K562 (cell line): ENCODE results near the gene CEMP1. TPM values are rescaled to one million over a fixed set of nuclear protein-coding genes. Genes with fewer than 3 reads are reported as not detected.

ENCODE experiments used
- ATAC-seq: fragments of 200-7000 bp; cut with Tn5 transposase; 3 replicates; pipeline ENCODE4 v1.9.1; 2020; ENCODE audit warnings: moderate library complexity
- BruUV-seq: library from RNA; stranded (reverse); fragments of 400-500 nt; replicated peaks from 2 replicates; lab custom pipeline; 2021; lab: Mats Ljungman, UMichigan
- CTCF ChIA-PET: fragments of 300-600 bp; formaldehyde crosslinking; extraction: SDS; loops from one replicate; lab custom pipeline; 2021; ENCODE audit warnings: low intra/inter-chr PET ratio; lab: Yijun Ruan, JAX
- POLR2A ChIA-PET: fragments of 300-600, 350-650 bp; sonication (Branson Sonifier 250); formaldehyde crosslinking; extraction: SDS; loops from one replicate; lab custom pipeline; 2021; ENCODE audit warnings: antibody characterized with exemption, inconsistent platforms; lab: Yijun Ruan, JAX
- DNase-seq, 4 experiments: peaks; one replicate each; pipeline versions ENCODE4 v3.0.0 to v3.0.0-alpha.2; 2011 to 2018; ENCODE audit warnings: low spot score in 3 of 4, mixed read lengths in 3 of 4; ENCODE audit errors: extremely low read depth in 1 of 4
- FAIRE-seq: peaks from 2 replicates; lab custom pipeline; 2011; peaks lifted over from hg19 to GRCh38; lab: Jason Lieb, UNC
- H2AFZ ChIP-seq: 2 replicates; pipeline ENCODE4 v1.6.0; 2011; ENCODE audit warnings: low read depth, low read length, control low read depth, inconsistent platforms
- H3K27ac ChIP-seq: fragments of 200-600 bp; 3 replicates; pipeline ENCODE4 v1.8.0; 2011; ENCODE audit warnings: low read depth, mild to moderate bottlenecking, control low read depth, inconsistent platforms, low read length, moderate library complexity, mixed read lengths; ENCODE audit errors: extremely low read depth
- H3K27me3 ChIP-seq, 2 experiments: fragments of 300-600 bp in 1 of 2; 2 replicates in 1 of 2; 3 replicates in 1 of 2; pipeline versions ENCODE4 v1.6.0 to v1.8.0; 2011; ENCODE audit warnings: inconsistent platforms in 2 of 2, low read length in 2 of 2, mild to moderate bottlenecking in 1 of 2, mixed read lengths in 1 of 2, moderate library complexity in 1 of 2; ENCODE audit not compliant: control insufficient read depth in 2 of 2, insufficient read depth in 2 of 2
- H3K36me3 ChIP-seq: fragments of 300-600 bp; 3 replicates; pipeline ENCODE4 v1.8.0; 2011; ENCODE audit warnings: mild to moderate bottlenecking, low read length, inconsistent platforms; ENCODE audit not compliant: control insufficient read depth, insufficient read depth
- H3K4me1 ChIP-seq, 2 experiments: fragments of 200-600 bp in 1 of 2; replicated peaks in 1 of 2; 2 replicates in 1 of 2; 3 replicates in 1 of 2; pipeline versions ENCODE4 v1.5.1 to v1.8.0; 2011; ENCODE audit warnings: inconsistent platforms in 2 of 2, low read length in 2 of 2, mild to moderate bottlenecking in 1 of 2, mixed read lengths in 1 of 2, moderate library complexity in 1 of 2; ENCODE audit not compliant: control insufficient read depth in 2 of 2, insufficient read depth in 2 of 2
- H3K4me2 ChIP-seq: 2 replicates; pipeline ENCODE4 v1.6.1; 2011; ENCODE audit warnings: low read length, control low read depth, inconsistent platforms, mixed read lengths; ENCODE audit not compliant: insufficient read depth
- H3K4me3 ChIP-seq: fragments of 200-600 bp; sonication (generic), shearing (Covaris generic); 2 replicates; pipeline ENCODE4 v1.5.1; 2016; ENCODE audit warnings: control low read depth, inconsistent platforms
- H3K79me2 ChIP-seq: fragments of 200-600 bp; 3 replicates; pipeline ENCODE4 v1.8.0; 2011; ENCODE audit warnings: low read length, inconsistent platforms; ENCODE audit not compliant: control insufficient read depth, insufficient read depth
- H3K9ac ChIP-seq, 2 experiments: 2 replicates each; pipeline versions ENCODE4 v1.6.0 to v1.6.1; 2011; ENCODE audit warnings: low read depth in 2 of 2, low read length in 2 of 2, control low read depth in 1 of 2, inconsistent platforms in 1 of 2, mild to moderate bottlenecking in 1 of 2, mixed read lengths in 1 of 2; ENCODE audit not compliant: insufficient read depth in 1 of 2
- H3K9me1 ChIP-seq: one replicate; pipeline ENCODE4 v1.6.0; 2011; ENCODE audit warnings: inconsistent platforms, mild to moderate bottlenecking, low read length, moderate library complexity; ENCODE audit not compliant: control insufficient read depth, insufficient read depth
- H3K9me3 ChIP-seq: replicated peaks from 2 replicates; pipeline ENCODE4 v1.5.1; 2011; ENCODE audit warnings: low read depth, low read length, inconsistent platforms; ENCODE audit not compliant: control insufficient read depth, insufficient read depth
- H4K20me1 ChIP-seq: replicated peaks from 2 replicates; pipeline ENCODE4 v1.6.1; 2011; ENCODE audit warnings: low read length, inconsistent platforms, mixed read lengths; ENCODE audit not compliant: control insufficient read depth, insufficient read depth
- ARHGAP35 ChIP-seq: fragments of 450-650 bp; IDR thresholded peaks from 2 replicates; pipeline ENCODE4 v1.6.1; 2018; ENCODE audit not compliant: partially characterized antibody
- ATF1 ChIP-seq, 2 experiments: fragments of 450-650 bp in 1 of 2; IDR thresholded peaks; 2 replicates each; pipeline ENCODE4 v1.6.1; 2016; ENCODE audit warnings: missing compliant biosample characterization in 1 of 2, missing genetic modification characterization in 1 of 2
- CBFA2T3 ChIP-seq: fragments of 450-650 bp; IDR thresholded peaks from 2 replicates; pipeline ENCODE4 v1.6.1; 2017
- EGR1 ChIP-seq: fragments of 450-650 bp; conservative IDR thresholded peaks from 2 replicates; pipeline ENCODE4 v1.6.1; 2017; ENCODE audit warnings: mild to moderate bottlenecking
- ELF2 ChIP-seq: fragments of 250-450 bp; sonication (Bioruptor Pico); IDR thresholded peaks from 2 replicates; pipeline ENCODE4 v1.5.0; 2021; ENCODE audit warnings: mild to moderate bottlenecking
- GABPB1 ChIP-seq: sonication (generic); formaldehyde crosslinking; IDR thresholded peaks from 2 replicates; pipeline ENCODE4 v1.8.0; 2022; ENCODE audit warnings: mild to moderate bottlenecking, missing genetic modification reagents
- GTF2F1 ChIP-seq: IDR thresholded peaks from 2 replicates; pipeline ENCODE4 v1.6.1; 2011; ENCODE audit warnings: low read depth, low read length, improper control_type of control experiment
- HMG20A ChIP-seq: fragments of 450-650 bp; formaldehyde crosslinking; conservative IDR thresholded peaks from 2 replicates; pipeline ENCODE4 v1.4.0; 2020; ENCODE audit warnings: mild to moderate bottlenecking, mixed read lengths
- JUND ChIP-seq, 2 experiments: IDR thresholded peaks; 2 replicates in 1 of 2; 3 replicates in 1 of 2; pipeline ENCODE4 v1.6.1; 2011; ENCODE audit warnings: borderline replicate concordance in 2 of 2, low read depth in 2 of 2, low read length in 2 of 2, improper control_type of control experiment in 1 of 2, missing biosample characterization in 1 of 2, missing genetic modification characterization in 1 of 2, missing genetic modification reagents in 1 of 2
- MTA2 ChIP-seq: fragments of 450-650 bp; IDR thresholded peaks from 2 replicates; pipeline ENCODE4 v1.6.1; 2016; ENCODE audit warnings: low read depth
- MYNN ChIP-seq, 2 experiments: sonication (generic); formaldehyde crosslinking in 1 of 2; IDR thresholded peaks; 2 replicates each; pipeline versions ENCODE4 v1.5.0 to v1.6.1; 2016 to 2020; ENCODE audit warnings: antibody characterized with exemption in 1 of 2, missing genetic modification reagents in 1 of 2
- PHB ChIP-seq: fragments of 250-450 bp; sonication (Bioruptor Pico); IDR thresholded peaks from 2 replicates; pipeline ENCODE4 v1.5.0; 2021
- RBBP5 ChIP-seq: fragments of 200-600 bp; sonication (generic); IDR thresholded peaks from 2 replicates; pipeline ENCODE4 v1.6.1; 2012; ENCODE audit warnings: borderline replicate concordance, mild to moderate bottlenecking, low read length, control low read depth, inconsistent platforms; ENCODE audit not compliant: insufficient read depth, poor library complexity, severe bottlenecking
- RBM15 ChIP-seq: fragments of 200-400 bp; formaldehyde crosslinking; IDR thresholded peaks from 2 replicates; pipeline ENCODE4 v1.6.1; 2018; ENCODE audit warnings: mild to moderate bottlenecking, low read length, moderate library complexity; ENCODE audit not compliant: insufficient read depth
- SAP30 ChIP-seq: fragments of 200-600 bp; sonication (generic); IDR thresholded peaks from 2 replicates; pipeline ENCODE4 v1.6.1; 2012; ENCODE audit warnings: borderline replicate concordance, low read depth, mild to moderate bottlenecking, moderate library complexity, low read length, control low read depth, inconsistent platforms; ENCODE audit not compliant: insufficient read depth, poor library complexity, severe bottlenecking
- SMARCB1 ChIP-seq: IDR thresholded peaks from 2 replicates; pipeline ENCODE4 v1.6.1; 2011; ENCODE audit warnings: improper control_type of control experiment, low read depth; ENCODE audit not compliant: insufficient read length
- SMC3 ChIP-seq: conservative IDR thresholded peaks from 2 replicates; pipeline ENCODE4 v1.6.1; 2011; ENCODE audit warnings: low read depth, low read length, improper control_type of control experiment; ENCODE audit not compliant: insufficient read depth
- ZNF133 ChIP-seq: fragments of 250-450 bp; sonication (Bioruptor Pico); IDR thresholded peaks from 2 replicates; pipeline ENCODE4 v1.4.0; 2020; ENCODE audit warnings: mild to moderate bottlenecking
- ZNF134 ChIP-seq: fragments of 250-450 bp; sonication (Bioruptor Pico); conservative IDR thresholded peaks from 2 replicates; pipeline ENCODE4 v1.4.0; 2020
- ZNF212 ChIP-seq: fragments of 450-650 bp; formaldehyde crosslinking; IDR thresholded peaks from 2 replicates; pipeline ENCODE4 v1.4.0; 2020; ENCODE audit warnings: mild to moderate bottlenecking
- WGBS: fragments of 100-300 bp; shearing (Covaris generic); methylation state at CpG from one replicate; pipeline ENCODE4 v1.1.6; 2016; ENCODE audit warnings: low coverage, mixed read lengths; ENCODE audit not compliant: insufficient coverage; ENCODE audit errors: missing lambda C conversion rate; 5-methylcytosine and 5-hydroxymethylcytosine counted together
- in situ Hi-C: fragments of 300-500 bp; cut with MboI; formaldehyde crosslinking; loops from 4 replicates; pipeline ENCODE4 v1.15.0; 2018; ENCODE audit warnings: inconsistent platforms, mixed read lengths
- intact Hi-C: fragments of 100-400 bp; cut with micrococcal nuclease; formaldehyde crosslinking; loops from 2 replicates; pipeline ENCODE4 v1.14.2; 2022
- polyA plus RNA-seq, 8 experiments: library from polyadenylated mRNA; depleted of rRNA in 4 of 8; stranded (reverse) in 5 of 8; unstranded in 3 of 8; fragments of >200 nt; fragmentation: Nextera tagmentation in 2 of 8; fragmentation: Illumina TruSeq in 1 of 8; extraction: Ambion mirVana in 2 of 8; extraction: Trizol in 1 of 8; gene quantifications; 2 replicates each; pipeline versions ENCODE4 v1.2.1 to v1.2.3, GENCODE V29; 2011 to 2014; ENCODE audit warnings: inconsistent platforms in 1 of 8, missing spikeins in 1 of 8
- total RNA-seq, 7 experiments: library from RNA; depleted of rRNA in 6 of 7; stranded (reverse); fragments of >200 nt in 6 of 7; fragmentation: Illumina TruSeq in 2 of 7; extraction: Trizol in 2 of 7; gene quantifications; 2 replicates each; pipeline versions ENCODE4 v1.2.1 to v1.2.3, GENCODE V29; 2011 to 2021; ENCODE audit warnings: low replicate concordance in 1 of 7

CEMP1 gene
- total and polyA plus RNA-seq, 9 of the 15 experiments (the other 6 are each of a cell fraction or from before 2014, with no cell fraction given), result 0.05 to 0.45 TPM; not detected in 7

DNA sequence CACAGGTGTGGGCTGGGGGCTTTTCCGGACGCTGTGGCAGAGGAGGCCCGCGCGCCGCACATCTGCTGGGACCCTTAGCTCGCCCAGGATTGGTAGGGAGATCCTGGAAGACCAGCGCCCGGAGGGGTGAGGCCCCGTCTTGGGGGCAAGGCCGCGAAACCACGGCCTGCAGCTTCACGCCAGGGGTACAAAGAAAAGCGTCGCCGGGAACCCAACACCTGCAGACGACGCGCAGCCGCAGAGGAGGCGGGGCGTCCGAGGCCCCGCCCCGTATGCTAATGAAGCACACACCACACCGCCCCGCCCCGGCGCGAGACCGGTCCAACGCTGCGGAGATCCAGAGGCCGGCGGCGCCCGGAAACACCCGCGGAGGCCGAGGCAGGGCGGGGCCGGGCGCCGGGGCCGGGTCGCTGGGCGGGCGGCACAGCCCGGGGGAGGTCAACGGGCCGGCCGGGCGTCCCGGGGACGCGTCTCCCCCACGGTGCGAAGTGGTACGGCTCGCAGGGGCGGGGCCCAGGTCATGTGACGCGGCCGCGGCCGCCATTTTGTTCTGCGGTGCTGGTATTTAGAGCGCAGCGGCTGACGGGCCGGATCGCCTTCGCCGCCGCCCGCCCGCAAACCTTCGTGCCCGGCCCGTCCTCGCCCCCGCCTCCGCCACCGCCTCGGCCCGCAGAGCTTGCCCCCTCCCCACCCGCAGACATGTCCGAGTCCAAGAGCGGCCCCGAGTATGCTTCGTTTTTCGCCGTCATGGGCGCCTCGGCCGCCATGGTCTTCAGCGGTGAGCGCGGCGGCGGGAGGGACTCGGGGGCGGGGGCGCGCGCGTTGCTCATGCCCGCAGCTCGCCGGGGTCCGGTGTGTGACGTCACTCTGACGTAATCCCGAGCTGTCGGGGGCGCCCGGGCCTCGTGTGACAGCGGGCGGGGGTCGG lies 17.5 kb downstream of the CEMP1 start, which contains the start of gene ATP6V0C (continued):
- TF ChIP-seq ATF1 (CRISPR knock-in tag; IDR thresholded peaks at IDR 0.05) (peak; percentile 53; the same call in 1 of the 2 replicates), ATF1 (tag; IDR thresholded peaks at IDR 0.05) (peak; percentile 97)

DNA sequence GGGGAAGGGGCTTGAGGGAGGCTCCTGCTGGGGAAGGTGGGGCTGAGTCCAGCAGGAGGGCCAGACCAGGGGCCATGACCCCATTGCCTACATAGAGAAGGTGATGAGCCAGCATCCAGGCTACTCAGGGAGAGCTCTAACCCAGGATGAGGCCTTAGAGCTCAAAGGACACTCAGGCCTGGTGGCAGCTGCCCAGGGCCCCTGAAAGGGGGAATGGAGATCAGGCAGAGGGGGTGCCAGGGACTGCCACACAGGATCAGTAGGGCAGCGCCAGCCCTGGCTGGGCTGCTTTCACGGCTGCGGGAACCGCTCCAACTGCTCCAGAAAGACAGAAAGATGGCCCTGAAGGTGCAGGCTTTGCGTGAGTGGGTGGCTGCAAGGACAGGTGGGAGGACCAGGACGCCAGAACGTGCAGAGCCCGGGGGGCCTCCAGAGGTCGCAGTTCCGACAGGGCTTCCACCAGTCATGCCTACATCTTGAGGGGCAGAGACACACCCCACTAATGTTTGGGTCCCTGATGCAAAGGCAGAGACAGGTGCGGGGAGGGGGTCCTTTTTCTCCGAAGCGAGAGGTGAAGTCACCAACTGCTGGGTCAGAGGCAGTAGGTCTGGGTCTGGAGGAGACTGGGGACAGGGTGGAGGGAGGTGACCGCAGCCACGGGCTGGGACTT lies 18.3 kb downstream of the CEMP1 start:
- CTCF ChIA-PET, result no interaction called here
- no peak for TF ChIP-seq ARHGAP35
- peak; percentile 45 for TF ChIP-seq EGR1
- TF ChIP-seq MYNN (IDR thresholded peaks at IDR 0.05), result no peak
- TF ChIP-seq MYNN (CRISPR knock-in tag; IDR thresholded peaks at IDR 0.05), result no peak
- TF ChIP-seq ZNF133 (CRISPR knock-in tag), result no peak
- TF ChIP-seq SMC3, result no peak
- no peak for TF ChIP-seq SMARCB1
- TF ChIP-seq SAP30, result peak; percentile 11
- no peak for TF ChIP-seq JUND (IDR thresholded peaks at IDR 0.05; ENCODE audit: borderline replicate concordance, low read depth, low read length)
- TF ChIP-seq JUND (tag; IDR thresholded peaks at IDR 0.05; ENCODE audit: borderline replicate concordance, low read depth, low read length), result 0 out of 3 replicates have a peak, but pooled peaks have one; percentile 11
- TF ChIP-seq RBBP5, result no peak
- no peak for TF ChIP-seq CBFA2T3
- TF ChIP-seq PHB (CRISPR knock-in tag), result no peak
- no peak for TF ChIP-seq GTF2F1
- TF ChIP-seq ELF2, result no peak
- TF ChIP-seq GABPB1 (CRISPR knock-in tag), result no peak
- TF ChIP-seq RBM15, result no peak
- no peak for TF ChIP-seq HMG20A (CRISPR knock-in tag)
- TF ChIP-seq MTA2, result 0 out of 2 replicates have a peak, but pooled peaks have one; percentile 1
- TF ChIP-seq ZNF212 (CRISPR knock-in tag), result no peak
- no peak for TF ChIP-seq ZNF134

More for the DNA sequence above, 18.3 kb downstream of the CEMP1 start:
- Histone ChIP-seq H3K79me2 (peaks cover 48% of the 10 kb centered on the region), H3K4me1 (peaks cover 50 to 87% of the 10 kb centered on the region in 2 experiments), H3K9me3 (no peaks in the 10 kb centered on the region), H3K9me1 (peaks cover 3% of the 10 kb centered on the region), H3K27me3 (no peaks in the 10 kb centered on the region), H3K36me3 (peaks cover 24% of the 10 kb centered on the region), H2AFZ (peak overlapping the region; percentile 80), H3K4me2 (peak overlapping the region; percentile 94), H3K27ac (peak overlapping the region; percentile 96), H4K20me1 (peaks cover 30% of the 10 kb centered on the region), H3K4me3 (peak overlapping the region; percentile 98), H3K9ac (peak overlapping the region; percentile 90 to 96)
- POLR2A ChIA-PET, result interaction anchor here (0.6 to 1.3 kb wide), 5 partner anchors 47 to 640 kb away, joined by 3 to 5 read pairs (median 3); no protein-coding TSS in a partner anchor
- DNase-seq, result peak in 3 of 4 experiments; percentile 37 to 47 (median 44)
- intact Hi-C loops (no loop called here), in situ Hi-C loops (no loop called here)
- BruUV-seq, result no TSS peak
- 39% methylated on average over 13 of the region's 15 CpGs for WGBS
- peak; percentile 4; the same call in 2 of the 3 replicates for ATAC-seq
- FAIRE-seq, result no peak
